Activated T-helper 1 cell treated with anti-CD3 and anti-CD28 coated beads, Interleukin-2, amount 50 U/mL, for 16 hours (primary cell): ENCODE results near the gene SLC6A12.
"Not testable (repeated sequence)": the region's sequence is repeated elsewhere in the genome, so short reads cannot be mapped to it uniquely, and the experiment has no call there.

Experiments used
- DNase-seq, 2 donors: peaks; one replicate each; pipeline ENCODE4 v3.0.0-alpha.2; 2020; ENCODE audit warnings: low read depth in 1 of 2, low spot score in 1 of 2

Gene SLC6A12

DNA sequence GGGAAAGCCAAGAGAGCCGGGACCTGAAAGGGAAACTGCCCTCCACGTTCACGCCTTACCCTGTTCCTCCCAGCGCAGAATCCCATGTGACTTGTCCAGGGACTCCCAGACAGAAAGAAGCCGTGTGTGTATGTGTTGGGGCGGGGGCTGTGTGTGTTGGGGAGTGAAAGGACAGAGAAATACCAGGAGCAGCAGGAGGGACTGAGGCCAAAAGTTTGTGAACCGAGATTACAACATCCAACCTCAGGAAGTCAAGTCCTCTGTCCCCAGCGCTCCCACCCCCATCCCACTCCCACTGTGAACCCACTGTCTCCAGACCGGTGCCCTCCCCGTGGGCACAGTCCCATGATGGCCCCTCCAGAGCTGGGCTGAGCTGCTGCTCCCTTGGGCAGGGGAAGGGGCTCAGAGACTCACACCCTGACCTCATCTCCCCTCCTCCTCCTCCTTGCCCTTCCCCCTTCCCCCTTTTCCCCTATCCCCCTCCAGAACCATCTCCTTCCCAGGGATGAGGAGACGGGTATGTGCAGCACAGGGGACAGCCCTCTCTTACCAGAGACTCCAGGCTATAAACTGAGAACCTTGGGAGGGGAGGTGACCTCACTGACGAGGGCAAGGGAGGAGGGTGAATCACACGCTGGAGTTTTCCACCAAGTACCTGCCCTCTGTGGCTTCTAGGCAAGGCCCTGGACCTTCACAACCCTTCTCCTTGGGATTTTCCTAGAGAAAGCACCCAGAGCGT lies at the start of gene SLC6A12:
Gene SLC6A12, minus strand, starts transcription at position 155 of the 739 bp plus-strand sequence. CDS start 4,171 bp downstream, outside the sequence.
- DNase-seq = no peak

DNA sequence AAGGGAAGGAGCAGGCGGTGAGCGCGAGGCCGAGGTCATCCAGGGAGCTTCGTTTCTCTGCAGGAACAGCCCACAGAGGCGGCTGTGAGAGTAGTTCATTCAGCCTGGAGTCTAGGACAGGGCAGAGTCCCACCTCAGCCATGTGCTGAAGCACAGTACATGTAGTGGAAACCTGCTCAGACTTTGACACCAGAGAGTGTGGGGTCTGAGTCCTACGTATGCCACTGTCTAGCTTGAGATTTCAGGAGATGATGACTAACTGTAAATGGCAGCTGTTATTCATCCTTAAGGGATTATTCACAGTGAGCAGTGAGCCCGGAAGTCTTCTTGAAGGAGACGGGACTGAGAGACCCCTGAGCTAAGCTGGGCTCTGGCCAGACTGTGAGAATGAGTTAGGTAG lies 49.6 kb upstream of the SLC6A12 start:
- DNase-seq = no peak

DNA sequence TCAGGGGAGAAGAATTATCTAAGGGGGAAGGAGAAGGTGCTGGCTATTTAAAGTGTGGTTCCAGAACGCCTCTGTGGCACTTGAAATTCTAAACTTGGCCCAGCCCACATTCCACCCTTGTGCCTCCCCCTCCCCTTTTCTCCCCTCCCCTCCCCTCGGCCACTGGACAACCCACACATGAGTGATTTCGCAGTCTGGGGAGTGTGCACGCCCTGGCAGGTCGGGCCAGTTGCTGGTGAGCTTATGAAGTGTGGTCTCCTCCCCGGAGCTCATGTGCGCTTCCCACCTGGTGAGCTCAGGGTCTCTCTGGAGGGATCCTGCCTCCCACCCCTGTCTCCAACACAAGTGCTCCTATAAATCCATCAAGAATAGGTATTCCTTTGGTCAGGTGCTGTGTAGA lies 48.9 kb upstream of the SLC6A12 start, which contains the start of gene SLC6A13:
Gene SLC6A13, minus strand, starts transcription at position 20 of the 400 bp plus-strand sequence. CDS start 2,784 bp downstream, outside the sequence.
- no peak for DNase-seq

DNA sequence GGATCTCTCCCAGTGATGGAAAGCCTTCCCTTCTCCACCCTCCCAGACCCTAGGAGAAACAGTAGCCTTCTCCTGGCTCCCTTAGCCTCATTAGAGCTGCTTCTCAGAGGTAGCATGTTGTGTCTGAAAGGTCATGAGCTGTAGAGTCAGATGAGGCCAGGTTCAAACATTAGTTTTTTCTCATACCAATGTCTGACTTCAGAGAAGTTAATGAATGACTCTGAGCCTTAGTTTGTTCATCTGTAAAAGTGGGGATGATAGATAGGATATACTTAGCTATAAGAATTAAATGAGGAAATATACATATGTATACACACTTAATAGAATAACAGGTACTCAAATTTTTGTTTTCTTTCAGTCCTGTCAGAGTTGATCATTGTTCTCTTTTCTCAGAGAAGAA lies 48.2 kb upstream of the SLC6A12 start:
- DNase-seq = no peak

DNA sequence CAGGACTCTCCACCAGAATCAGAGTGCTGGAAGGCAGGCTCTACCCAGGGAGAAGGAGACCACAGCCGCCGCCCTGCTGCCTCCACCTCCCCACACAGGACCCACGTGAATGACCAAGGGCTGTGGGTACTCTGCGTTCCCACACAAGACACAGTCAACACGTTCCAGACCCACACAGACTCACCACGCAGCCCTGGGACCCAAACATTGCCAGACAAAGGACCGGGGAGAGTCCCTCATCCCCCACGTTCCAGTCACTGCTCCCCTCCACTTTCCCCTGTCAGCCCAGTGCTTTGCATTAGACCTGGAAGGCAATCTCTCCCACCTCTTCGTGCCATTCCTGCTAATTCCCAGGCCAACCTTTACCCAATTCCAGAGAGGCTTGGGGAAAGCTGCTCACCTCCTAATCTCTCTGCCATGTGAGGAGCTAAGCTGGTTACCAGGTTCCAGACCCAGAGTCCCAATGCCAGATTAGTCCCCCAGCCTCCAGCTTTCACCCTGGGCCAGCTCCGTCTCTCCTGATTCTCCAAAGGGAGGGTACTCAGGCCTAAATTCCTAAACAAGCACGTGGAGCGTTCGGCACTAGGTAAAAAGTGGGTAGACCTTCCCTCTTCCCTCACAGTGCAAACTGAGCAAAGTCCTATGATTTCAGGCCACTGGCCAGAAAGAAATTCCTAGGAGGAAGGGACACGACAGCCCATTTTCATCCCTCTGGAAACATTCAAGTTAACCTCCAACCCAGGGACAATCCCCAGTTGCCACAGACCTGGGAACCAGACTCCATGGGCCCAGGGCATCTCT lies 43.8 kb upstream of the SLC6A12 start:
- DNase-seq = no peak

DNA sequence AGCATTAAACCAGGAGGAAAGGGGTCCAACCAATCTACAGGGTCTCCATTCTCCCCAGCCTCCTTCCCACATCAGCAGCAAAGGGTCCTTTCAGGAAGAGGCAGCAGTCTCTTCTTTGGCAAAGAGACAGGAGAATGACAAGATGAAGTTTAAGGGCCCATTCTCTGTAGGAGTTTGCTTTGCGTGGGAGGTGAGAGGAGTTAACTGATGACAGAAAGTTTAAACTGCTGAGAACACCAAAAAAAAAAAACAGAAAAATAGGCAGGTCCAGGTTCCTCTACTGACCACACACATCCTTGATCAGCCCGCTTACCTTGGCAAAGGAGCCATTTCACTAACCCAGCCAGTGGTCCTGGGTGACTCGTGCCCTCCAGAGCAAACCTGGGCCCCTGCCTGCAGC lies 43.0 kb upstream of the SLC6A12 start:
- DNase-seq = no peak

DNA sequence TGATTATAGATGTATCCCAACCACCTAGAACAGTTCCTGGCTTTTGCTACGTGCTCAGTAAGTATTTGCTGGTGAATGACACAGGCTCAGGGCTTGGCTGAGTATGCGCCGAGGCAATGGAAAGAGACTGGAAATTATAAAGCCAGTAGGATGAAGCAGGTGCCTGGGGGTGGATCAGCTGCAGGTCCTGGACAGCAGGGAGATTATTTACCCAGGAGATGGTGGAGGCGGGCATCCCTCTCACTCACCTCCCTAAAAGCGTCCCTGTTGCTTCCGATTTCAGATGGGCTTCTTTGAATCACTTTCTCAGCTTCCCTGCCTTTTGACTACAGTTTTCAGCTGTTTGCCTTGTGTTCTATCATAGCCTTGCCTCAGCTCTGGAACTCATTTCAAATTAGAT lies 42.3 kb upstream of the SLC6A12 start:
- DNase-seq = no peak

DNA sequence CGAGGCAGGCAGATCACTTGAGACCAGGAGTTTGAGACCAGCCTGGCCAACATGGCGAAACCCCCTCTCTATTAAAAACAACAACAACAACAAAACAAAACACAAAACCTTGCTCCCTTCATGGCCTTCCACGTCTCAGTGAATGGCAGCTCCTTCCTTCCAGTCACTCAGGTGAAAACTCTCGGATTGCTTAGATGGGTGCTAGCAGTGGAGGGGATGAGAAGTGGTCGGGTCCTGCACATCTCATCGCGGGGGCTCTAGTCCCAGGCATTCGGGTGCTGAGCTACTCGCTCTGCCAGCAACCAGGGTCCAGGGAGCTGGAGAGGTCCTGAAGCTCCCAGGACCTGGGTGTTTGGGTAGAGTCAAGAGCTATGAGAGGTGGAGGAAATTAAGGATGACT lies 41.0 kb upstream of the SLC6A12 start:
- no peak for DNase-seq

DNA sequence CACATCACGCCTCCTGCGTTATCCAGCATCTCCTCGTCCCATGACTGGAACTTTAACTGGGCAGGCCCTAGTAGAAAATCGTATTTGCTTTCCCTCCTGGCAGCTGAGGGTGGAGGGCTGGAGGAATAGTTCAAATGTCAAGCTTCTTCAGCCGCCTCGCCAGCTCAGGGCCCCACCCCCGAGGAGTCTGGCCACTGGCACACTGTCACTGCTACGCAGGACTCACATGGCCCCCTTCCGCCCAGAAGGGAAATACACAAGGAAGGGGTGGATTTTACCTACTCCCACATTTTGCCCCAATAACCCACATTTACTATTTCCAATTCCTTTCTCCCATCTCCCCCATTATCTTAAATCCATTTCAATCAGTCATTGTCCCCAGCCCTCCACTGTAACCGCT lies 40.1 kb upstream of the SLC6A12 start:
- no peak for DNase-seq

DNA sequence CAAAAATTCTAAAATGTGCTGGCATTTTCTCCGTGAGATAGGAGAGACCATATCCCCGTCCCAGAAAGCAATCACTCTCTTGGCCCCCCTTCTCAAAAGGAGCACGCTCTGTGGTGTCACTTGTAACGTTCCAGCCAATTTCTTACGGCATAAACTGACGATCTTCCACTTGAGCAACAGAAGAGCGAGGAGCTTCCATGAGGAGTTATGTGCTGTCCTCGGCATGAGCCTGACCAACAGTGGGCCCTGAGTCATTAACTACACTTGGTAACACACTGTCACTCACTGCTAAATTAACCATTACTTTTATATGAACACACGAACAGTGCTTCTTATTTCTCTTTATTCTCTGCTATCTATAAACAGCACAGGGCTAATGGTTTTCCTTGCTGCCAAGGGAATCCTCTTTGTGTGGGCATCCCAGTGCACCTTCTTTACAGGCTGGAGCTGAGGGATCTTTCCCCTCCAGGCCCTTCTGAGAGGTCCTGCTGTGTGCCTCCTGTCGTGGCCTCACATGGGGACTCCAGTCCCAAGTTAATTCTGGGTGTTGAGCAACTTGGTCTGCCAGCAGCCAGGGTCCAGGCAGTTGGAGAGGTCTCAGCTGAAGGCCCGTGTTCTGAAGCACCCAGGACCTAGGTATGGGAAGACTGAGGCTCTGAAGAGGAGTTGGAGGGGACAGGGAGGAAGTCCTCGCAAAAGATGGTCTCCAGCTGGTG lies 39.3 kb upstream of the SLC6A12 start:
- no peak for DNase-seq

DNA sequence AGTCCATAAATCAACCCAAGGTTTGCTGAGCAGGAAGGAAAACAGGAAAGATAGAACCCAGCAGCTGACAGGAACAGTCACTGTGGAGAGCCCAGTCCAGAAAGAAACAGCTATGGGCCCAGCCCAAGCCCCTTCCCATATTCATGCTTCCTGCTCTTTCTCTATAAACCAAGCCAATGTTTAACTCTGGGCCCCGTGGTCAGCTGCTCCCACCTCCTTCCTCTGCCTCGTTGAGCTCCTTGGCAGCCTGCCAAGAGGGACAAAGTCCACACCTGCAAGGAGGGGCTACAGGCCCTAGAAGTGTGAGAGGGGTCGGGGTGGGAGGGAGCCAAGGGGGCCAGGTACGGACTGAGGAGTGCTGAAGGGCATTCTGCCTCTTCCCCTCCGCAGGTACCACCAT lies 38.7 kb upstream of the SLC6A12 start:
- DNase-seq = no peak

DNA sequence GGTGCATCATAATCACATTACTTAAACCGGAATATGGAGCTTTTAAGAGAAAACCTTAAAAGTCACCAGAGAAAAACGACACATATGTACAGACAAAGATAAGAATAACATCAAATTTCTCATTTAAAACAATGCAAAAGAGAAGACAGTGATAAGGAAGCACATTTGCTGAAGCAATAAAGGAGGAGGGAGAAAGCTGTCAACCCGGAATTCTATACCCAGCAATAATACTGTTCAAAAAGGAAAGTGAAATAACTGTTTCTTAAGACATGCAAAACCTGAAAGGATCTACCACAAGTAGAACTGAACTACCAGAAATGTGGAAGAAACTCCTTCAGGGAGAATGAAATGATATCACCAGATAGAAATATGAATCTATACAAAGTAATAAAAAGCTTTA lies 33.3 kb upstream of the SLC6A12 start:
- DNase-seq = no peak

DNA sequence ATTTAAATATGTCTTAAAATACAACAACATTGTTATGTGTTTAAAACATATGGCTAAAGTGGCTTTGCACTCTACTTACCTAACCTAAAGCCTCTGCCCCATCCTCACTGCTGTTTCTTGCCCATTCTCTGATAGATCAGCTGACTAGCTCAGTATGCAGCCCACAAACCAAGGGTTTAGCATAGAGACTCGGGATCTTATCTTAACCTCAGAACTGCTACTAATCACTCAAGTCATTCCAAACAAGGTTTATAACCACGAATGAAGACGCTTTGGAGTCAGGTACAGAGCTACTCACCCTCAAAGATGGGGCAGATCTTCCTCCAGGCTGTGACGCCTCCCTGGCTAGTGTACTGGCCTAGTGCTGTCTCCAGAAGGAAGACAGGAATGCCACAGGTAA lies 29.4 kb upstream of the SLC6A12 start:
- no peak for DNase-seq

DNA sequence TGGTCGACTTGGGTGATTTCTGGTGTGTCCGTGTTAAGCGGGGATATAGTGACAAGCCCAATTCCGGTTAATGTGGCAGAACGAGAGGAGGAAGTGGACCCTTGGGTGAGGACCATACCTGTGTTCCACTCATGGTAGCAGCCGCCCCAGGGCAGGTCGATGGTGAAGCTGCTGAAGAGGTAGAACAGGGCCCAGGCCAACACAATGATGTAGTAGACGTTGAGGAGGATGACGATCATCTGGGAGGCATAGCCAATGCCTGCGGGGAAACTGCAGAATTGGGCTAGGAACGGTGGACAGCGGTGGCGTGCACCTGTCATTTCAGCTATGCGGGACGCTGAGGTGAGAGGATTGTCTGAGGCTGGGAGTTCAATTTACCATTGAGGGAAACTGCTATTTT lies 28.5 kb upstream of the SLC6A12 start:
- DNase-seq = no peak

DNA sequence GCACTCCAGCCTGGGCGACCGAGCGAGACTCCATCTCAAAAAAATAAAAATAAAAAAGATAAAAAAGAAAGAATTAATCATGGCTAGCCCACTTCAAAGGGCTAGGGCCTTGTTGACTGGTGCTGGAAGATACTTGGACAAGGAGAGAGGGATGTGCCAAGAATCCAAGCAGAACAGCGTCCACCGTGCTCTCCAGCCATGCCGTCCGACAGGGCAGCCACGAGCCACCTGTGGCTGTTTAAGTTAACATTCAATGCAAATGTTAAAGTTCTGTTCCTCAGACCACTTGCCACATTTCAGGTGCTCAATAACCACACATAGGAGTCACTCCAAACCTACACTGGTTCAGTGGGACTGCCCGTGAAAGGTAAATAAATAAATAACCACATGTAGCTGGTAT lies 27.3 kb upstream of the SLC6A12 start:
- DNase-seq = no peak

DNA sequence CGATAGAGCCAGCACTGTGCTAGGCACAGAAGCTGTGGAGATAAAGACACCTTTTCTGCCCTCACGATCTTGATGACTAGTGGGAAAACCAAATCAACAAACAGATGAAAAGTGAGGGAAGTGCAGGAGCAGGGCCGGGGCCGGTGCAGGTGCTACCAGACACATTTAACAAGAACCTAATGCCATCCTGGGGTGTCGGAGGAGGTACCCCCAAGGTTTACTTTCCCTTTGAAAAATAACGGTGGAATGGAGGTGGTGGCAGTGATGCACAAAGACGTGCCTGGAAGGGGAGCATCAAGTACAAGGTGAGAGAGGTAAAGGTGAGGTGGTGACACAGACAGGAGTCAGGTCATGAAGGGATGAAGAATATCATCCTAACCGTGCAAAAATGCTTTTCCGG lies 26.6 kb upstream of the SLC6A12 start:
- DNase-seq = no peak

DNA sequence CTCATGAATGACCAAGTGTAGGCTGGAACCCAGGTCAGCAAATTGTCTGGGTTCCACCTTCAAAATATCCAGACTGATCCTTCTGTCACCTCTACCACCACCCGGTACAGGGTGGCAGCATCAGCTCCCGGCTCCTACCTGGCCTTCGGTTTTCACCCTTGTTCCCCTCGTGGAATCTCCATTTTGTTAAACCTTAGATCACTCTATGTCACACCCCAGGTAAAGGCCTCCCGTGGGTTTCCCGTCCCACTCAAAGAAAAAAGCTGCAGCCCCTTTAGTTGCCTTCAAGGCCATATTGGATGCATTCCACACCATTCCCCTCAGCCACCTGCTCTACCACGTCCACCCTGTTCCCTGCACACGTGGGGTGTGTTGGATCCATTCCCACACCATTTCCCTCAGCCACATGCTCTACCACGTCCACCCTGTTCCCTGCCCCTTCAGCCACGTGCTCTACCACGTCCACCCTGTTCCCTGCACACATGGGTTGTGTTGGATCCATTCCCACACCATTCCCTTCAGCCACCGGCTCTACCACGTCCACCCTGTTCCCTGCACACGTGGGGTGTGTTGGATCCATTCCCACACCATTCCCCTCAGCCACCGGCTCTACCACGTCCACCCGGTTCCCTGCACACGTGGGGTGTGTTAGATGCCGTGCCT lies 24.9 kb upstream of the SLC6A12 start:
- no peak for DNase-seq

DNA sequence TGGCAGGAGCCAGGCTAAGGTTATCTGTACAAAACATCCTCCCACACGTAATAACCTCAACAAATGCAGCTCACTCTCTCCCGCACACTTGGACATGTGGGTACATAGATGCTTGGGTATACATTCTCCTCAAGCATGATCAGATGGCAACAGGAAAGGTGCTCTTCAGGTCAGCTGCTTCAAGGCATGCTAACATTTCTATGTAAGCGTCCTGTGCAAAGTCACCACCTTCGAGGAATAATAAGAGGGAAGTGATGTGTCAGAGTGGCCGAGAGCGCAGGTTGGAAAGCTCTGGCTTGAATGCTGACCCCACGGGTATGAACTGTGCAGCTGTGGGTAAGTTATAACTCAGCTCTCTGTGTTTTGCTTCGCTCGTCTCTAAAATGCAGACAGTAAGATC lies 24.2 kb upstream of the SLC6A12 start:
- DNase-seq = no peak

DNA sequence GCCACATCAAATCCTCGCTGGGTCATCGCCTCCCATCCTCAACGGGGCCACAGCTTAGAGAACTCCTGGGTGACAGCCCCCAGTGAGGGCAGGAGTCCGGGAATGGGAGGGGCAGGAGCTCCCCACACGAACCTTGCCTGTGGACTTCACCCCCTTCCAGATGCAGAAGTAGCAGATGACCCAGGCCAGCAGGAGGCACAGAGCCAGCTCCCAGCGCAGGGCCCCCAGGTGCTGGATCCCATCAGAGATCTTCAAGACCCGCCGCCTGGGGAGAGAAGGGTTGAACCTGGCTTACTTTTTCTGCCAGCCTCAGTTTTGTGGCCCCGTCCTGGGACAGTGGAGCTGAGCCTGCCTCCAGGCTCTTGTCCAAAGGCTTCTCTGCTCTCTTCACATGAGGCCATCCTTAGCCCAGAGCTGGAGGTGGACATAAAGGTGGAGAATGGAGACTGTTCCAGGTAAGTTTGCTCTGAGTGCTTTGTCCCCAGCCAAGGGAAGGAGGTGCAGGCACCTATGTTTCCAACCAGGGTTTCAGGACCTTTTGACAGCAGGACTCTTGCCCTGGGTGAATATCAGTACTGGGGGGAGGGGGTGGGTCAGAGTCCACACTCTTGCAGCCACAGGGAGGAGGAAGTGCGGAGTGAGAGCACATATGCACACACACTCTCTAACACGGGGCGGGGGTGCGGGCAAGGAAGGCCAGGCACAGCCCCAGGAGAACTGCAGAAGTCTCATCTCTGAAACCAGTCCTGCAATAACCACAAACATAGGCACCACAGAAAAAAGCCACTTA lies 23.3 kb upstream of the SLC6A12 start:
- DNase-seq = no peak

DNA sequence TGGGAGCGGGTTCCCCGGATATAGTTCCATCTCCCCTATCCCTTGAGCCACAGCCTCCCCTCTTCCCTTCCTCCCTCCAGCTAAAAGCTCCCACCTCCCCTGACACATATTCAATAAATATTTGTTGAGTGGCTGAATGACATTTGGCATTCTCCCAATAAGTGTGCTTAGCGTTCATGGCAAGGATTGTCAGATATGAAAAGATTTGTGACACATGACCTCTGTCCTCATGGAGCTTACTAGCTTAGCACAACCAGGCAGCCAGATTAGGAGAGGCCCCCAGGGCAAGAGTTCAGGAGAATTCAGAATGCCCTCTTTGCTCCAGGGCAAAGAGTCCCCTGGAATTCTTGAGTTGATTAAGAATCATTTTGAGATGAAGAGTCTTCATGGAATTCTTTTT lies 22.5 kb upstream of the SLC6A12 start:
- DNase-seq = no peak

DNA sequence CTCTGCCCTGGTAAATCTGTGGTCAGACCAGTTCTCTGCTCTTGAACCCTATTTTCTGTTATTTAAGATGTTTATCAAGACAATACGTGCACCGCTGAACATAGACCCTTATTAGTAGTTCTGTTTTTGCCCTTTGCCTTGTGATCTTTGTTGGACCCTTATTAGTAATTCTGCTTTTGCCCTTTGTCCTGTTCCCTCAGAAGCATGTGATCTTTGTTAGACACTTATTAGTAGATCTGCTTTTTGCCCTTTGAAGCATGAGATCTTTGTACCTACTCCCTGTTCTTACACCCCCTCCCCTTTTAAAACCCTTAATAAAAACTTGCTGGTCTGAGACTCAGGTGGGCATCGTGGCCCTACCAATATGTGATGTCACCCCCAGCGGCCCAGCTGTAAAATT lies 22.0 kb upstream of the SLC6A12 start:
- DNase-seq = not testable (repeated sequence)
